ENCODE results near the gene IL9. TPM values are rescaled to one million over a fixed set of nuclear protein-coding genes. Genes with fewer than 3 reads are reported as not detected.

Gene IL9
- total RNA-seq, 1 donor from 2014 or later: not detected

DNA sequence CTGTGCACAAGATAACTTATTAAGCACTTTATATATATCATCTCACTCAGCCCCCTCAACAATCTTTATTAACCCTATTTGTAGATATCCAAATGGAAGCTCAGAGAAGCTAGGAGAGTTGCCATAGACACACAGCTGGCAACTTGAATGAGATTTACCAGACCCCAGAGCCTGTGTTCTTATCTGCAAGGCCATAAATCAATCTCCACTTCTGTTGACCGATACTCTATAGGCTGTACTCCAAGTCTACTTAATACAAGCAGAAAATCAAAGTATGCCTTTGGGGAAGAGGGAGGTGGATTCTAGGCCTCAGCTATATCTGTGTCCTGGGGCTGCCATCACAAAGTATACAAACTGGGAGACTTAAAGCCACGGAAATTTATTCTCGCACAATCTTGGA lies 6.0 kb upstream of the IL9 start:
- no peak overlapping the region for H3K27ac ChIP-seq
- DNase-seq (no peak), ATAC-seq (no peak)
- H3K36me3 ChIP-seq: no peaks in the 10 kb centered on the region
- intact Hi-C loops (cut with DNase I): no loop called here
- TF ChIP-seq, protein P1, sequence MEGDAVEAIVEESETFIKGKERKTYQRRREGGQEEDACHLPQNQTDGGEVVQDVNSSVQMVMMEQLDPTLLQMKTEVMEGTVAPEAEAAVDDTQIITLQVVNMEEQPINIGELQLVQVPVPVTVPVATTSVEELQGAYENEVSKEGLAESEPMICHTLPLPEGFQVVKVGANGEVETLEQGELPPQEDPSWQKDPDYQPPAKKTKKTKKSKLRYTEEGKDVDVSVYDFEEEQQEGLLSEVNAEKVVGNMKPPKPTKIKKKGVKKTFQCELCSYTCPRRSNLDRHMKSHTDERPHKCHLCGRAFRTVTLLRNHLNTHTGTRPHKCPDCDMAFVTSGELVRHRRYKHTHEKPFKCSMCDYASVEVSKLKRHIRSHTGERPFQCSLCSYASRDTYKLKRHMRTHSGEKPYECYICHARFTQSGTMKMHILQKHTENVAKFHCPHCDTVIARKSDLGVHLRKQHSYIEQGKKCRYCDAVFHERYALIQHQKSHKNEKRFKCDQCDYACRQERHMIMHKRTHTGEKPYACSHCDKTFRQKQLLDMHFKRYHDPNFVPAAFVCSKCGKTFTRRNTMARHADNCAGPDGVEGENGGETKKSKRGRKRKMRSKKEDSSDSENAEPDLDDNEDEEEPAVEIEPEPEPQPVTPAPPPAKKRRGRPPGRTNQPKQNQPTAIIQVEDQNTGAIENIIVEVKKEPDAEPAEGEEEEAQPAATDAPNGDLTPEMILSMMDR (IDR thresholded peaks at IDR 0.05): no peak
- peaks cover 3% of the 10 kb centered on the region for H3K27me3 ChIP-seq
- no peaks in the 10 kb centered on the region for H3K9me3 ChIP-seq
- H3K4me1 ChIP-seq: no peaks in the 10 kb centered on the region
- no peak overlapping the region for H3K4me3 ChIP-seq

DNA sequence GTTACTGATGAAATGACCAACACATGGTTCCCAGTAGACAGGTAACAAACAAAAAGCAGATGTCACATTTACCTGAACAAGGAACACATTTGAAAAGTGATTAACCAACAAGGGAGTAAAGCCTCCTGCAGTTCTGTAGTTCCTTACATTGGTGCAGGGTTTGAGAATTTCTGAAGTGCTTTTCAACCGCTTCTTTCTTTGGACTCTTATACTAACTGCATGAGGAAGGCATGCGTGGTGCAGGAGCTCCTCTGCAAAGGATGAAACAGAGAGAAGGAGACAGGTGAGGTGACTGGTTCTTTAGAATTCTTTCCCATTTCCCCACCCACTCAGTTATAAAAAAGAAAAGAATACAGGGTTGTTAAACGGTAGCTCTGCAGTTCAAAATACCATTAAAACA lies 4.6 kb upstream of the IL9 start:
- Histone ChIP-seq H3K4me1 (no peaks in the 10 kb centered on the region), H3K27ac (no peak overlapping the region), H3K36me3 (no peaks in the 10 kb centered on the region), H3K4me3 (no peak overlapping the region), H3K9me3 (no peaks in the 10 kb centered on the region), H3K27me3 (peaks cover 3% of the 10 kb centered on the region)
- intact Hi-C loops (cut with DNase I): no loop called here
- DNase-seq (no peak), ATAC-seq (no peak)
- TF ChIP-seq, protein P1 (IDR thresholded peaks at IDR 0.05): no peak

DNA sequence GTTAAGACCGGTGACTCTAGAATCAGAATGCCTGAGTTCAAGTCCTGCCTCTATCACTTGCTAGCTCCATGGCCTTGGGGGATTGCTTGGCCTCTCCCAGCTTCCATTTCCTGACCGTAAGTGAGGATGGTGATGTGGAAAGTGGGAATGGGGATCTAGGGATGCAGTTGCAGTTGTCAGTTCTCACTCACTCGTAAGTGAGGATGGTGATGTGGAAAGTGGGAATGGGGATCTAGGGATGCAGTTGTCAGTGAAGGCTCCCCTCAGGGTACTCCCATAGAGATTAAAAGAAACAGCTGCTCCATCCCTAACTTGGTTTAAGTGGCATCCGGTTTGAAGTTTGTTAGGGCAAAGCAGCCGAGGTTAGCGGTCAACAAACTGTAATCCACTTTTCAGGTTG lies 3.0 kb upstream of the IL9 start:
- H3K36me3 ChIP-seq: no peaks in the 10 kb centered on the region
- ATAC-seq (no peak), DNase-seq (no peak)
- no peaks in the 10 kb centered on the region for H3K4me1 ChIP-seq
- no peak overlapping the region for H3K4me3 ChIP-seq
- TF ChIP-seq, protein P1 (IDR thresholded peaks at IDR 0.05): no peak
- H3K27me3 ChIP-seq: peaks cover 2% of the 10 kb centered on the region
- intact Hi-C loops (cut with DNase I): no loop called here
- H3K9me3 ChIP-seq: no peaks in the 10 kb centered on the region
- no peak overlapping the region for H3K27ac ChIP-seq

DNA sequence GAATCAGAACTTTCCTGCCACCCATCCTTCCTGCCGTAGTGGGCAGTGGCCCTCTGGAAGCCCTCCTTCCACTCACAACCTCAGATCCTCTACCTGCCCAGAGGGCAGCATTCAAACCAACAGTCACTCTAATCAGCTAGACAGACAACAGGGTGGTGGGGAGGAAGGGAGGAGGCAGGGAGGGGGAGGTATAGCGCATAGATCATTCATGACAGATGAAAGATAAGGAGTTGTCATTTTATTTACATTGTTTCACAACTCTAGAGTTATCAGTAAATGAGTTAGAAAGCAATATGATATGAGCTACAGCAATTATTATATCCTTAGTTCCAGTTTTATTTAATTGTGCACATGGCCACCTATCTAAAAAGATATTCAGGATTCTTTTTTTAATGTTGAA lies 852 bp downstream of the IL9 start:
- no peaks in the 10 kb centered on the region for H3K27me3 ChIP-seq
- TF ChIP-seq, protein P1 (IDR thresholded peaks at IDR 0.05): no peak
- no peak for DNase-seq
- ATAC-seq: no peak
- no peak overlapping the region for H3K4me3 ChIP-seq
- H3K36me3 ChIP-seq: no peaks in the 10 kb centered on the region
- H3K9me3 ChIP-seq: no peaks in the 10 kb centered on the region
- intact Hi-C loops (cut with DNase I): no loop called here
- no peak overlapping the region for H3K27ac ChIP-seq
- peaks cover 8% of the 10 kb centered on the region for H3K4me1 ChIP-seq

DNA sequence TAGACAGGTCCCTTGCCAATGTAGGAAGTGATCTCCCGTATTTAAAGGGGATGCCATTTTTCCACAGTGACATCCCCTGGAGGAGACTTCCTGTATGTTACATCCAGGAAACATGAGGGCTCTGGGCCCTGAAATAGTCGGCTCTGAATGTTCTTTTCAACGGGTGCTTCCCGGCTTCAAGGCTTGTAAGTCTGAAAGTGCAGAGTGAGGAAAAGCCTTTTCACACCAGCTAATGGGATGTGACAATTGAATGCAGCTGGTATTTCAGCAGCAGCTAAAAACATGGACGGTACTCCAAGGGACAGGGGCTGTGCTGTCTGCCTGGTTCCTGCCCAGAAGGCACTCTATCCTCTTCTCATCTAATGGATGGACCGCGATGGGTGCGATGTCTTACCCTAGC lies 1.4 kb downstream of the IL9 start:
- intact Hi-C loops (cut with DNase I): no loop called here
- Histone ChIP-seq H3K4me3 (no peak overlapping the region), H3K4me1 (peaks cover 8% of the 10 kb centered on the region), H3K27ac (no peak overlapping the region), H3K9me3 (no peaks in the 10 kb centered on the region), H3K27me3 (no peaks in the 10 kb centered on the region), H3K36me3 (no peaks in the 10 kb centered on the region)
- ATAC-seq (no peak), DNase-seq (no peak)
- TF ChIP-seq, protein P1 (IDR thresholded peaks at IDR 0.05): no peak

DNA sequence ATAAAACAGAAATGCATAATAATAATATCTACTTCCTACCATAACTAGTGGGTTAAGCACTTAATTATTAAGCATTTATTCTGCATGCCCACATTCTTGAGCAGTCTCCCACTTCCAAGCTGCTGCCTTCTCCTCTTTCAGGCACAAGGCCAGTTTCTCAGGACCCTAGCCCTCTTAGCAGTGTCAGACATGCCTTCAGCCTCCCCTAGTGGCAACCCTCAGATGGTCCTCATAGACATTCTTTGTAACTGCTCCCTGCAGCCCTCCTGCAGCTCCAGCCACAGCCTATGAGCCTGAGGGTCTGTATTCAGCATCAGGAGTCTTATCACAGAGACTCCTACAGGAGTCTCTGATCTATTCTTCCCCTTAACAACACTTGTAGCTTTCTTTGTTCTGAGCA lies 3.9 kb downstream of the IL9 start:
- H3K27ac ChIP-seq: no peak overlapping the region
- ATAC-seq (no peak), DNase-seq (no peak)
- H3K4me3 ChIP-seq: no peak overlapping the region
- H3K36me3 ChIP-seq: no peaks in the 10 kb centered on the region
- no peaks in the 10 kb centered on the region for H3K9me3 ChIP-seq
- peaks cover 6% of the 10 kb centered on the region for H3K27me3 ChIP-seq
- peaks cover 13% of the 10 kb centered on the region for H3K4me1 ChIP-seq
- intact Hi-C loops (cut with DNase I): no loop called here
- TF ChIP-seq, protein P1 (IDR thresholded peaks at IDR 0.05): no peak
